Measurements from ENCODE around the gene B3GNT2.

B3GNT2 gene

GRCh38 chr2:62208074-62208757 is 12.3 kb downstream of the B3GNT2 start:
- no peak for TF ChIP-seq POLR2AphosphoS5 (IDR thresholded peaks at IDR 0.05; ENCODE audit: low read depth)
- no peak overlapping the region for H3K27ac ChIP-seq (replicated peaks)
- no peak overlapping the region for H3K4me3 ChIP-seq (replicated peaks; ENCODE audit: insufficient read depth, low read length)
- H3K27me3 ChIP-seq (ENCODE audit: insufficient read depth, poor library complexity, severe bottlenecking), result no peaks in the 10 kb centered on the region
- DNase-seq (ENCODE audit: low read depth in 1 of 2, low spot score in 1 of 2), result no peak

GRCh38 chr2:62208758-62209114 is 12.8 kb downstream of the B3GNT2 start:
- H3K4me3 ChIP-seq (replicated peaks; ENCODE audit: insufficient read depth, low read length), result no peak overlapping the region
- DNase-seq (ENCODE audit: low read depth in 1 of 2, low spot score in 1 of 2), result no peak
- TF ChIP-seq POLR2AphosphoS5 (IDR thresholded peaks at IDR 0.05; ENCODE audit: low read depth), result no peak
- no peak for TF ChIP-seq REST (IDR thresholded peaks at IDR 0.05; ENCODE audit: insufficient replicate concordance, low read depth)
- no peak for TF ChIP-seq SPI1 (IDR thresholded peaks at IDR 0.05; ENCODE audit: borderline replicate concordance, low read depth)
- TF ChIP-seq GABPA (IDR thresholded peaks at IDR 0.05; ENCODE audit: low read depth), result no peak
- H3K27ac ChIP-seq (replicated peaks), result no peak overlapping the region
- H3K27me3 ChIP-seq (ENCODE audit: insufficient read depth, poor library complexity, severe bottlenecking), result no peaks in the 10 kb centered on the region

GRCh38 chr2:62209427-62209991 is 13.6 kb downstream of the B3GNT2 start:
- no peak for DNase-seq (ENCODE audit: low read depth in 1 of 2, low spot score in 1 of 2)
- no peaks in the 10 kb centered on the region for H3K27me3 ChIP-seq (ENCODE audit: insufficient read depth, poor library complexity, severe bottlenecking)
- H3K4me3 ChIP-seq (replicated peaks; ENCODE audit: insufficient read depth, low read length), result no peak overlapping the region
- no peak for TF ChIP-seq POLR2AphosphoS5 (IDR thresholded peaks at IDR 0.05; ENCODE audit: low read depth)
- TF ChIP-seq CTCF (IDR thresholded peaks at IDR 0.05; ENCODE audit: insufficient read depth, low read length), result no peak
- no peak for TF ChIP-seq REST (IDR thresholded peaks at IDR 0.05; ENCODE audit: insufficient replicate concordance, low read depth)
- TF ChIP-seq GABPA (IDR thresholded peaks at IDR 0.05; ENCODE audit: low read depth), result no peak
- no peak for TF ChIP-seq SPI1 (IDR thresholded peaks at IDR 0.05; ENCODE audit: borderline replicate concordance, low read depth)
- no peak overlapping the region for H3K27ac ChIP-seq (replicated peaks)

- Histone ChIP-seq H3K27ac (replicated peaks) (no peak overlapping the region), H3K27me3 (ENCODE audit: insufficient read depth, poor library complexity, severe bottlenecking) (no peaks in the 10 kb centered on the region), H3K4me3 (replicated peaks; ENCODE audit: insufficient read depth, low read length) (no peak overlapping the region)
- DNase-seq (ENCODE audit: low read depth in 1 of 2, low spot score in 1 of 2), result no peak
- no peak for TF ChIP-seq CTCF (IDR thresholded peaks at IDR 0.05; ENCODE audit: insufficient read depth, low read length)
- no peak for TF ChIP-seq GABPA (IDR thresholded peaks at IDR 0.05; ENCODE audit: low read depth)
- no peak for TF ChIP-seq POLR2AphosphoS5 (IDR thresholded peaks at IDR 0.05; ENCODE audit: low read depth)
- TF ChIP-seq REST (IDR thresholded peaks at IDR 0.05; ENCODE audit: insufficient replicate concordance, low read depth), result no peak
- TF ChIP-seq SPI1 (IDR thresholded peaks at IDR 0.05; ENCODE audit: borderline replicate concordance, low read depth), result no peak
Measured at GRCh38 chr2:62215306-62216064, 19.6 kb downstream of the B3GNT2 start.
